Astrocyte of the cerebellum (primary cell): ENCODE data around the gene CTNNA3.

ENCODE experiments used
- DNase-seq: peaks from one replicate; pipeline ENCODE4 v3.0.0-alpha.2; 2011; ENCODE audit warnings: low read depth
- H3K4me3 ChIP-seq: 2 replicates; pipeline ENCODE4 v1.5.1; 2011; ENCODE audit warnings: mild to moderate bottlenecking, low read depth, low read length, moderate library complexity
- CTCF ChIP-seq: IDR thresholded peaks from 2 replicates; pipeline ENCODE4 v1.5.1; 2012; ENCODE audit warnings: low read length, low read depth, moderate library complexity, mild to moderate bottlenecking; ENCODE audit errors: missing control alignments
- in situ Hi-C: cut with HindIII; loops from 2 replicates; pipeline ENCODE4 v1.10.0; 2017; ENCODE audit warnings: low sequenced_read_pairs

Gene CTNNA3

GRCh38 chr10:66929375-66929774 lies 766.6 kb downstream of the CTNNA3 start:
- in situ Hi-C loops: no loop called here
- H3K4me3 ChIP-seq: no peak overlapping the region
- no peak for DNase-seq
- TF ChIP-seq CTCF: no peak

DNA sequence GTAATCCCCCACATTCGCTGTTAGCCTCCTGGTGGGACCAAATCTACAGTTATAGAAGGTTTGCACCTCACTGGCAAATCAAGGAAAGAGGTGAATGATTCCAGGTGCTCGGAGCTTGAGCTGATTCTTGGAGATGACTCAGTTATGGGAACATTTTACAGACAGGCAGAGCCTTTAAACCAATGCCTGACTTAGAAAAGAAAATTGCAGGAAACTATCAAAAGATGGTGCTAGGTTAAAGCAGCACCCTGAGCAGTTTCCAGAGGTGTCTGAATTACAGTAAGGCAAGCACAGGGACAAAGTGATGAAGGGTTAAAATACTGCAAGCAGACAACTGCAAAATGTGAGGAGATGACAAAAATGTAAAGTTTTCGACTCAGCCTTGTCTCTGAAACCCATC lies 767.2 kb downstream of the CTNNA3 start:
- no peak for TF ChIP-seq CTCF
- H3K4me3 ChIP-seq: no peak overlapping the region
- in situ Hi-C loops: no loop called here

DNA sequence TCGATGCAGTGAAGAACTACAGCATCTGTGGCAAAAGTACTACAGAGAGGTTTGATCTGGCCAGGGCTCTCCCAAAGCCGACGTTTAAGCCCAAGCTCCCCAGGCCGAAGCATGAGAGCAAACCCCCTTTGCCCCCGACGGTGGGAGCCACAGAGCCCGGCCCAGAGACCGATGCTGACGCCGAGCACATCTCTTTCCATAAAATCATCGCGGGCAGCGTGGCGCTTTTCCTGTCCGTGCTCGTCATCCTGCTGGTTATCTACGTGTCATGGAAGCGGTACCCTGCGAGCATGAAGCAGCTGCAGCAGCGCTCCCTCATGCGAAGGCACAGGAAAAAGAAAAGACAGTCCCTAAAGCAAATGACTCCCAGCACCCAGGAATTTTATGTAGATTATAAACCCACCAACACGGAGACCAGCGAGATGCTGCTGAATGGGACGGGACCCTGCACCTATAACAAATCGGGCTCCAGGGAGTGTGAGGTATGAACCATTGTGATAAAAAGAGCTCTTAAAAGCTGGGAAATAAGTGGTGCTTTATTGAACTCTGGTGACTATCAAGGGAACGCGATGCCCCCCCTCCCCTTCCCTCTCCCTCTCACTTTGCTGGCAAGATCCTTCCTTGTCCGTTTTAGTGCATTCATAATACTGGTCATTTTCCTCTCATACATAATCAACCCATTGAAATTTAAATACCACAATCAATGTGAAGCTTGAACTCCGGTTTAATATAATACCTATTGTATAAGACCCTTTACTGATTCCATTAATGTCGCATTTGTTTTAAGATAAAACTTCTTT lies 767.8 kb downstream of the CTNNA3 start:
- peak overlapping the region; percentile 32 for H3K4me3 ChIP-seq
- in situ Hi-C loops: no loop called here
- no peak for DNase-seq
- TF ChIP-seq CTCF: no peak

More for the DNA sequence above, 767.2 kb downstream of the CTNNA3 start:
- DNase-seq: no peak

GRCh38 chr10:66927251-66927935 lies 768.6 kb downstream of the CTNNA3 start:
- in situ Hi-C loops: no loop called here
- TF ChIP-seq CTCF: no peak
- H3K4me3 ChIP-seq: peak overlapping the region; percentile 32
- DNase-seq: no peak

- no peak overlapping the region for H3K4me3 ChIP-seq
- TF ChIP-seq CTCF: no peak
- no peak for DNase-seq
- in situ Hi-C loops: no loop called here
Measured at GRCh38 chr10:66926841-66927240, 769.2 kb downstream of the CTNNA3 start.

GRCh38 chr10:66925896-66926715 lies 769.9 kb downstream of the CTNNA3 start, which contains the start of gene LRRTM3:
LRRTM3 (plus strand) TSS chr10:66926036.
- in situ Hi-C loops: no loop called here
- H3K4me3 ChIP-seq: peak within 1 kb of the TSS; percentile 10
- peak; percentile 85 for TF ChIP-seq CTCF
- peak; percentile 69 for DNase-seq
